ENCODE results near the gene USP13.

DNA sequence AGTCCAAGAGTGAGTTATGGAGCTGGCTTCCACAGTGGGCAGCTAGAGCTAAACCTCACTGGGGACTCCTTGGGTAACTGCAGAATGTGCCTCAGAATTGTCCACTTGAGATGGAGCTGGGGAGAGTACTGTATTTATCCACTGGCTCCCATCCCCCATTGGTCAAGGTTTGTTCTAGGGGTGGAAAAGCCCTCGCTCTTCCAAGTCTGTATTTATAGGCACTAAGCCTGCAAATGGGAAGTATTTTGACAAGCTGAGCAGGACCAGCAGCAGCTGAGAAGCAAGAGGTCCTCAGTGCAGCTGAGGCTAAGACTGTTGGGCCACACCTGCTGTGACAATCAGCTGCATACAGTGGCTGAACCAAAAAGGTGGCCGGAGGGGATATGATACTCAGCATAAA, 5.8 kb downstream of the USP13 start:
- TF ChIP-seq, protein P1, sequence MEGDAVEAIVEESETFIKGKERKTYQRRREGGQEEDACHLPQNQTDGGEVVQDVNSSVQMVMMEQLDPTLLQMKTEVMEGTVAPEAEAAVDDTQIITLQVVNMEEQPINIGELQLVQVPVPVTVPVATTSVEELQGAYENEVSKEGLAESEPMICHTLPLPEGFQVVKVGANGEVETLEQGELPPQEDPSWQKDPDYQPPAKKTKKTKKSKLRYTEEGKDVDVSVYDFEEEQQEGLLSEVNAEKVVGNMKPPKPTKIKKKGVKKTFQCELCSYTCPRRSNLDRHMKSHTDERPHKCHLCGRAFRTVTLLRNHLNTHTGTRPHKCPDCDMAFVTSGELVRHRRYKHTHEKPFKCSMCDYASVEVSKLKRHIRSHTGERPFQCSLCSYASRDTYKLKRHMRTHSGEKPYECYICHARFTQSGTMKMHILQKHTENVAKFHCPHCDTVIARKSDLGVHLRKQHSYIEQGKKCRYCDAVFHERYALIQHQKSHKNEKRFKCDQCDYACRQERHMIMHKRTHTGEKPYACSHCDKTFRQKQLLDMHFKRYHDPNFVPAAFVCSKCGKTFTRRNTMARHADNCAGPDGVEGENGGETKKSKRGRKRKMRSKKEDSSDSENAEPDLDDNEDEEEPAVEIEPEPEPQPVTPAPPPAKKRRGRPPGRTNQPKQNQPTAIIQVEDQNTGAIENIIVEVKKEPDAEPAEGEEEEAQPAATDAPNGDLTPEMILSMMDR (conservative IDR thresholded peaks at IDR 0.05; ENCODE audit: low read depth, low read length): no peak
- no peak for TF ChIP-seq EZH2phosphoT487 (IDR thresholded peaks at IDR 0.05; ENCODE audit: borderline replicate concordance, low read length)
- no peak for TF ChIP-seq EZH2 (IDR thresholded peaks at IDR 0.05; ENCODE audit: low read length, unreplicated experiment)

Data from PC-3 (cell line).